ENCODE data around the gene MORC2.

DNA sequence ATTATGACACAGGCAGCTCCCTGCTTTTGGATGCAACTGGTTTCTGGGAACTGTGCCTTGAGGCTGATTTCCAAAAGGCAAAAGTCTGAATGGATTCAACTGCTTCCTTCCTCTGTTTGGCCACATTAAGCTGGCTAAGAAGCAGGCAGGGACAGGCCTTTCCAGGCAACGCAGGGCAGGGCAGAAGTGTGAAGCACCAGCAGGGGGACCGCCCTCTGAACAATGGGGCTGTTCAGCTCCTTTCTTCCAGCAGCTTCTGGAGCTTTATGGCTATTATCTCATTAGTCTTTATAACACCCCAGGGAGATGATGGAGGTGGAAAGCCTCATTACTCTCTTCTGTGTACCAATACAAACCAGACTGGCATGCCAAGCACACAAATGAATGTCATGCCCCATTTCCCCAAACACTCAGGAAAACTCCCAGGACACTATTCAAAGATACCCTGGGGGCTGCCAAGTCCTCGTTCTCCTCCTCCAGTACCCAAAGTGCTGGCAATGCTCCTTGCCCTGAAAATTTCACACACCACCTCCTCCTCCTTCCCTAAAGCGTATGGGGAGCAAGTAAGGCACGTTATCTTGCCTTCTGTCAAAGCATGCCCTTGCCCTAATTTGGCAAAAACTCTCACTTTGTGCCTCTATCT is 21.3 kb downstream of the MORC2 start:
- no peak for TF ChIP-seq ZNF274 (IDR thresholded peaks at IDR 0.05; ENCODE audit: low read depth, low read length)
- no peak for TF ChIP-seq SUZ12 (IDR thresholded peaks at IDR 0.05; ENCODE audit: extremely low read depth, insufficient read depth, insufficient read length)

All from NT2/D1 (cell line).